Upper lobe of left lung (tissue), 4 donors: Measurements from ENCODE around the gene PFDN1.

Source experiments
- EP300 ChIP-seq, 4 donors: sonication (generic); formaldehyde crosslinking; IDR thresholded peaks; one replicate each; pipeline ENCODE4 v1.5.1; 2017; ENCODE audit warnings: antibody characterized with exemption in 4 of 4, control low read depth in 2 of 4
- POLR2A ChIP-seq, 4 donors: fragments of 450-650 bp; IDR thresholded peaks; one replicate each; pipeline ENCODE4 v1.5.1; 2016 to 2017; ENCODE audit warnings: antibody characterized with exemption in 4 of 4, mild to moderate bottlenecking in 2 of 4
- POLR2AphosphoS5 ChIP-seq, 2 donors: sonication (generic); formaldehyde crosslinking; IDR thresholded peaks; one replicate each; pipeline ENCODE4 v1.5.1; 2017; ENCODE audit warnings: antibody characterized with exemption in 2 of 2
- TF ChIP-seq, protein P1 (sequence below), 6 experiments: fragments of 450-650 bp in 4 of 6; fragments of 200-600 bp in 2 of 6; sonication (generic) in 2 of 6; IDR thresholded peaks; one replicate each; pipeline ENCODE4 v1.5.1; 2016 to 2019; ENCODE audit warnings: antibody characterized with exemption in 6 of 6

- TF ChIP-seq POLR2A (IDR thresholded peaks at IDR 0.05), result no peak
- TF ChIP-seq, protein P1, sequence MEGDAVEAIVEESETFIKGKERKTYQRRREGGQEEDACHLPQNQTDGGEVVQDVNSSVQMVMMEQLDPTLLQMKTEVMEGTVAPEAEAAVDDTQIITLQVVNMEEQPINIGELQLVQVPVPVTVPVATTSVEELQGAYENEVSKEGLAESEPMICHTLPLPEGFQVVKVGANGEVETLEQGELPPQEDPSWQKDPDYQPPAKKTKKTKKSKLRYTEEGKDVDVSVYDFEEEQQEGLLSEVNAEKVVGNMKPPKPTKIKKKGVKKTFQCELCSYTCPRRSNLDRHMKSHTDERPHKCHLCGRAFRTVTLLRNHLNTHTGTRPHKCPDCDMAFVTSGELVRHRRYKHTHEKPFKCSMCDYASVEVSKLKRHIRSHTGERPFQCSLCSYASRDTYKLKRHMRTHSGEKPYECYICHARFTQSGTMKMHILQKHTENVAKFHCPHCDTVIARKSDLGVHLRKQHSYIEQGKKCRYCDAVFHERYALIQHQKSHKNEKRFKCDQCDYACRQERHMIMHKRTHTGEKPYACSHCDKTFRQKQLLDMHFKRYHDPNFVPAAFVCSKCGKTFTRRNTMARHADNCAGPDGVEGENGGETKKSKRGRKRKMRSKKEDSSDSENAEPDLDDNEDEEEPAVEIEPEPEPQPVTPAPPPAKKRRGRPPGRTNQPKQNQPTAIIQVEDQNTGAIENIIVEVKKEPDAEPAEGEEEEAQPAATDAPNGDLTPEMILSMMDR (IDR thresholded peaks at IDR 0.05), result no peak
- TF ChIP-seq POLR2AphosphoS5 (IDR thresholded peaks at IDR 0.05), result no peak
- TF ChIP-seq EP300 (IDR thresholded peaks at IDR 0.05), result no peak
These were observed 81.1 kb downstream of the PFDN1 start for GRCh38 chr5:140221697-140222223.
